HG02970 (cell line): Measurements from ENCODE around the gene FUT8.

ENCODE experiments used
- ATAC-seq: cut with Tn5 transposase; IDR thresholded peaks from one replicate; pipeline ENCODE4 v1.9.1; 2021; ENCODE audit warnings: mild to moderate bottlenecking, moderate library complexity, moderate number of reproducible peaks; ENCODE audit not compliant: unreplicated experiment, low FRiP score

FUT8 gene

GRCh38 chr14:65548878-65549277, 136.3 kb downstream of the FUT8 start:
- ATAC-seq: no peak

GRCh38 chr14:65549429-65549828, 136.9 kb downstream of the FUT8 start:
- no peak for ATAC-seq

- ATAC-seq: no peak
Observed at GRCh38 chr14:65550779-65551643, 138.5 kb downstream of the FUT8 start.

GRCh38 chr14:65552724-65553123, 140.2 kb downstream of the FUT8 start:
- ATAC-seq: no peak

- no peak for ATAC-seq
Observed at GRCh38 chr14:65554837-65555236, 142.3 kb downstream of the FUT8 start.

- no peak for ATAC-seq
Observed at GRCh38 chr14:65555358-65555757, 142.8 kb downstream of the FUT8 start.

- no peak for ATAC-seq
Observed at GRCh38 chr14:65558363-65558762, 145.8 kb downstream of the FUT8 start.

- ATAC-seq: no peak
Observed at GRCh38 chr14:65560340-65561027, 148.0 kb downstream of the FUT8 start.

- no peak for ATAC-seq
Observed at GRCh38 chr14:65564370-65564769, 151.8 kb downstream of the FUT8 start.

GRCh38 chr14:65565948-65566347, 153.4 kb downstream of the FUT8 start:
- ATAC-seq: no peak

GRCh38 chr14:65566820-65567522, 154.4 kb downstream of the FUT8 start:
- no peak for ATAC-seq

GRCh38 chr14:65574611-65575010, 162.1 kb downstream of the FUT8 start:
- ATAC-seq: no peak

GRCh38 chr14:65575389-65575788, 162.9 kb downstream of the FUT8 start:
- ATAC-seq: no peak

GRCh38 chr14:65580973-65581372, 168.4 kb downstream of the FUT8 start:
- ATAC-seq: no peak

GRCh38 chr14:65581378-65581777, 168.8 kb downstream of the FUT8 start:
- ATAC-seq: no peak

- no peak for ATAC-seq
Observed at GRCh38 chr14:65581799-65582198, 169.3 kb downstream of the FUT8 start.

GRCh38 chr14:65585216-65585615, 172.7 kb downstream of the FUT8 start:
- ATAC-seq: no peak

GRCh38 chr14:65588426-65589140, 176.1 kb downstream of the FUT8 start:
- ATAC-seq: no peak

GRCh38 chr14:65594153-65594881, 181.8 kb downstream of the FUT8 start:
- no peak for ATAC-seq

- ATAC-seq: no peak
Observed at GRCh38 chr14:65594882-65595237, 182.3 kb downstream of the FUT8 start.
